SK-N-MC (cell line): ENCODE results near the gene AQP2.

Experiments
- DNase-seq: peaks from one replicate; pipeline ENCODE4 v3.0.0-alpha.2; 2011; ENCODE audit warnings: low read depth, low spot score
- H3K27ac ChIP-seq: fragments of 200-600 bp; sonication (generic); 2 replicates; pipeline ENCODE4 v1.5.1; 2016; ENCODE audit warnings: mixed run types
- H3K36me3 ChIP-seq: fragments of 200-600 bp; sonication (generic); 2 replicates; pipeline ENCODE4 v1.6.1; 2017; ENCODE audit warnings: antibody characterized with exemption, low read length, mixed read lengths; ENCODE audit not compliant: insufficient read depth
- H3K4me3 ChIP-seq: fragments of 200-600 bp; sonication (generic); 2 replicates; pipeline ENCODE4 v1.5.1; 2016
- H3K9ac ChIP-seq: fragments of 200-600 bp; sonication (generic); 2 replicates; pipeline ENCODE4 v1.8.0; 2017; ENCODE audit warnings: mixed run types, mixed read lengths; ENCODE audit not compliant: insufficient read length
- H3K9me3 ChIP-seq: fragments of 200-600 bp; sonication (generic); 2 replicates; pipeline ENCODE4 v1.6.1; 2017; ENCODE audit warnings: low read depth, mild to moderate bottlenecking, antibody characterized with exemption, low read length, moderate library complexity, mixed read lengths
- EZH2 ChIP-seq: fragments of 200-600 bp; sonication (generic); IDR thresholded peaks from one replicate; pipeline ENCODE4 v1.6.1; 2017; ENCODE audit warnings: antibody characterized with exemption
- FOXP2 ChIP-seq: optimal IDR thresholded peaks from 2 replicates; pipeline ENCODE3; 2011; ENCODE audit warnings: mild to moderate bottlenecking, moderate library complexity; ENCODE audit not compliant: insufficient read depth; ENCODE audit errors: extremely low read length, control extremely low read depth
- POLR2AphosphoS5 ChIP-seq: IDR thresholded peaks from 2 replicates; pipeline ENCODE4 v1.6.1; 2012; ENCODE audit warnings: mild to moderate bottlenecking, low read depth, low read length, borderline replicate concordance

Gene AQP2

DNA sequence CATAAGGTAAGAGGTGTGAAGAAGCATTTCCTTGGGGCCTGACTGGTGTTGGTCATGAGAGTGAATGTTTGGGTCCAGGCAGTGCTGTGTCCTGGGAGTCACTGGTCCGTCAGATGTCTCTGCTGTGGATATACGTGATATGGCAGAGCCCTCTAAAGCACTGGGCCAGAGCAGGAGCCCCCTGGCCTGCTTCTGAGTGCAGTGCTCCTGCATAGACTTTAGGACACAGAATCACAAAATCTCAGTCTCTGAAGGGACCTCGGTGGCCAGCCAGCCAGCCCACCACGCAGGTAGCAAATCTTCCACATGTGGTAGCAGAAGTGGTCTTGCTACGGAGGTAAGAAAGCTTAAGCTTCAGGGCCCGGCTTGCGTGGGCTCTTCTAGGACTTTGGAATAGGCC lies 18.5 kb upstream of the AQP2 start:
- no peaks in the 10 kb centered on the region for H3K36me3 ChIP-seq
- H3K9me3 ChIP-seq = no peaks in the 10 kb centered on the region
- DNase-seq = no peak
- H3K27ac ChIP-seq = no peak overlapping the region
- H3K4me3 ChIP-seq = no peak overlapping the region
- TF ChIP-seq EZH2 (no peak), FOXP2 (no peak), POLR2AphosphoS5 (no peak)
- no peak overlapping the region for H3K9ac ChIP-seq

DNA sequence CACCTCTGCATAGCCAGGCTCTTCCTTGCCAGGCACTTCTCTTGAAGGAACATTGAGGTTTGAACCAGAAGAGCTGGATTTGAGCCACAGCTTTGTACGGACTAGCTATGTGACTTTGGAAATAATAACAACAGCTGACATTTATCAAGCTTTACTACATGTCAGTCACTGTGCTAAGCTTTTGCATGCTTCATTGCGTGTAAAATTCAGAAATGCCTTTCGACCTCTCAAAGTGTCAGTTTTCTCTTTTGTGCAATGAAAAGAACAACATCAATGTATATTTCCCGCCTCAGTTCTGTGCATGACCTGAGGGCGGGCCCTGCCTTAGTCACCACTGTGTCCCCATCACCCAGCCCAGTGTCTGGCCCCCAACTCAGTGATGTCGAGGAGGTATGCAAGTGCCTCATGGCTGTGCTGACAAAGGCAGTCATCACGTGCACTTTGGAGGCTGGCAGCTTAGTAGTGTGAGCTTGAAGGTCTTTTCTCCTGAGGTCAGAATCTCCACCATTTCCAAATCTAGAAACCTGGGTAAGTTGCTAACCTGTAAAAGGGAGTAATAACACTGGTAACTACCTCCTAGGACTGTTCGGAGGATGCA lies 17.9 kb upstream of the AQP2 start:
- Histone ChIP-seq H3K27ac (no peak overlapping the region), H3K36me3 (no peaks in the 10 kb centered on the region), H3K9ac (no peak overlapping the region), H3K9me3 (no peaks in the 10 kb centered on the region), H3K4me3 (no peak overlapping the region)
- DNase-seq = no peak
- TF ChIP-seq FOXP2 = no peak
- TF ChIP-seq EZH2 = no peak
- TF ChIP-seq POLR2AphosphoS5 = no peak

DNA sequence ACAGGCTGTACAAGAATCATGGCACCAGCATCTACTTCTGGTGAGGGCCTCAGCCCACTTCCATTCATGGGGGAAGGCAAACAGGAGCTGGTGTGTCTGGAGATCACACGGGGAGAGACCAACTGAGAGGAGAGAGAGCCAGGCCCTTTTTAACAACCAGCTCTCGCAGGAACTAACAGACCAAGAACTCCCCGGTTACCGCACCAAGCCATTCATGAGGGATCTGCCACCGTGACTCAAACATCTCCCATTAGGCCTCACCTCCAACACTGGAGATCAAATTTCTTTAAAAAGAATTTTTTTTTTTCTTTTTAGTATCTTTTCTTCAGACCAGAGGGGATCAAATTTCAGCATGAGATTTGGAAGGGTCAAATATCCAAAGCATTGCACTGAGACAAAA lies 16.7 kb upstream of the AQP2 start:
- H3K27ac ChIP-seq = no peak overlapping the region
- no peaks in the 10 kb centered on the region for H3K36me3 ChIP-seq
- no peak for TF ChIP-seq POLR2AphosphoS5
- TF ChIP-seq FOXP2 = no peak
- no peak for TF ChIP-seq EZH2
- H3K9me3 ChIP-seq = no peaks in the 10 kb centered on the region
- no peak overlapping the region for H3K4me3 ChIP-seq
- DNase-seq = no peak
- H3K9ac ChIP-seq = no peak overlapping the region

DNA sequence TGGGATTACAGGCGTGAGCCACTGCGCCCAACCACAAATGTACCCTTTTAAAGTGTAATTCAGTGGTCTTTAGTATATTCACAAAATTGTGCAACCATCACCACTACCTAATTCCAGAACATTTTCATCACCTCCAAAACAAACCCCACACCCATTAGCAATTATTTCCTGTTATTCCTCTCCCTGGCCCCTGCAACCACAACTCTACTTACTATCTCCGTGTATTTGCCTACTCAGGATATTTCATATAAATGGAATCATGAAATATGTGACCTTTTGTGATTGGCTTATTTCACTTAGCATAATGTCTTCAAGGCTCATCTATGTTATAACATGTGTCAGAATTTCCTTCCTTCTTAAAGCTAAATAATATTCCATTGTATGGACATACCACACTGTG lies 16.0 kb upstream of the AQP2 start:
- no peak for DNase-seq
- Histone ChIP-seq H3K4me3 (no peak overlapping the region), H3K9ac (no peak overlapping the region), H3K36me3 (no peaks in the 10 kb centered on the region), H3K27ac (no peak overlapping the region), H3K9me3 (no peaks in the 10 kb centered on the region)
- TF ChIP-seq EZH2 (no peak), POLR2AphosphoS5 (no peak), FOXP2 (no peak)

DNA sequence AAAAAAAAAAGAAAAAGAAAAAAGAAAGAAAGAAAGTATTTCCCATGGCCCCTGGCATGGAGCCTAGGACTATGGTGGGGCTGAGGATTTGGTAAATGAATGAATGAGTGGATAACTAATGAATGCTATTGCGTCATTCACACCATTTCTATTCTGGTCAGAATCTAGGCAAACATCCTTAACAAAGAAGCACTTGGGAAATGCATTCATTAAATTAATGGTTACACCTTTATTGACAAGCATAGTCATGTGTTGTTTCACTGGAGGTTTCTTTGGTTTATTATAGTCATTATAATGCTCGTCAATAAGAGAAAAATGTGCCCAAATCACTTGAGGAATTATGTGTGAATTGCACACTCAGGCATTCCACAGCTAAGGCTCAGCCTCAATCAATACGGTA lies 13.6 kb upstream of the AQP2 start:
- Histone ChIP-seq H3K9me3 (no peaks in the 10 kb centered on the region), H3K9ac (no peak overlapping the region), H3K4me3 (no peak overlapping the region), H3K27ac (no peak overlapping the region), H3K36me3 (no peaks in the 10 kb centered on the region)
- no peak for DNase-seq
- TF ChIP-seq FOXP2 (no peak), POLR2AphosphoS5 (no peak), EZH2 (no peak)

DNA sequence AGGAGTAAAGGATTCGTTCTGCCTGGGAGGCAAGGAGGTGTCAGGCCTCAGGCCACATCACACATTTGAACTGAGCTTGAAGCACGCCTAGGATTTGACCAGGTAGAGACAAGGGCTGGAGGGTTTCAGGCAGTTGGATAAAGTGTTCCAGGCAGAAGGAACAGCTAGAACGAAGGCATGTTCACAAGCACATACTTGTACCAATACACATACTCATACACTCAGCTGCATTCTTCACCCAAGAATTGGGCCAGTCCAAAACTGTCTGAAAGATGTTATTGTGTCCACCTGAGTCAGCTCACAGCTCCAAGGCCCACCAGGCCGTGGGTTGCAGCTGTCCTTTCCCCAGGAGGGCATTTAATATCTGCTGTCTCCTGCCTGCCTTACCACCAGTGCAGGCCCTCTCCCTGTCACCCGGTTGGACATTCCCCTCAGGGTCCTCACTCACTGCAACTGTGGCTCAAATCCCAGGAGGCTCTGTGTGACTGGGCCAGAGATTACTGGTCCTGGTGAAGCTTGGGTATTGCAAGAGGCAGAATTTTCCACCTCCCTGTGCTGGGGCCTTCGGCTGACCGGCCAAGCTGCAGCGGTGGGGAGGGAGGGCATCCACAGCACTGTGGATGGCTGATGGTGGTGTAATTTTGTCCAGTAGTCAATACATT lies 12.8 kb upstream of the AQP2 start:
- Histone ChIP-seq H3K36me3 (no peaks in the 10 kb centered on the region), H3K27ac (no peak overlapping the region), H3K4me3 (no peak overlapping the region), H3K9me3 (no peaks in the 10 kb centered on the region), H3K9ac (no peak overlapping the region)
- no peak for DNase-seq
- no peak for TF ChIP-seq FOXP2
- TF ChIP-seq EZH2 = no peak
- TF ChIP-seq POLR2AphosphoS5 = no peak

DNA sequence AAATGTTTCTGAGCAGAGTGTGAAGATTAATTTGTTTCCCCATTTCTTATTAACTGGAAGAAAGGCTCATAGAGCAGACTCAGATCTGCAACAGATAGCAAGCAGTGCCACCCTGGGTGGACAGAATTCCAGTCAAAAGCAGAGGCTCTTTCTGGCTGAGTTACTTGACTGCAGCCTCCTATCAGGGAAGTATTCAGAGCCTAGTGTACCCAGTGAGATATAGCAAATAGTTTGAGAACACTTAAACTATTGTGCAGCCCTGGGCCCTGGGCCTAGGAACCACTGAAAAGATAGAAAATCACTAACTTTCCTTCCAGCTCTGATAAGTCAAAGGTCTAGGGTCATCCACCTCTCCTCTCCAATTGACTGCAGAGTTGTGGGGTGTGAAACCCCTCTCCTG lies 11.2 kb upstream of the AQP2 start:
- Histone ChIP-seq H3K27ac (no peak overlapping the region), H3K9ac (no peak overlapping the region), H3K36me3 (no peaks in the 10 kb centered on the region), H3K9me3 (no peaks in the 10 kb centered on the region), H3K4me3 (no peak overlapping the region)
- no peak for DNase-seq
- no peak for TF ChIP-seq POLR2AphosphoS5
- no peak for TF ChIP-seq FOXP2
- TF ChIP-seq EZH2 = no peak

DNA sequence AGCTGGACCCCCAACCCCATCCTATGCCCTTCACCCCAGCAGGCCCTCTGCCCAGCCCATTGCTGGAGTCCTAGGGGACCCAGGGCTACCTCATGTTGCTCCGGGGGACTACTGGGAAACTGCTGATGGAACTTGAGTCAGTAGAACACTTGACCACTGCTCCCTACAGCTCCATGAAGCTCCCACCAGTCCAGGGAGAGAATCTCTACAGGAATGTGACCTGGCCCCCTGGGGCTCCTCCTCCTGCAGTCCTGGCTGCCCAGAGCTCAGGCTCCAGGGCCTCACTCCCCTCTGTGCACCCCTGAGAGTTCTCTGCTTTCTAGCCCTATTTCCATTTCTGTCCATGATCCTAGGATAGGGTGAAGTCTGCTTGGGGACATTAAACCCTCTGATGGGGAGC lies 10.8 kb upstream of the AQP2 start:
- no peak overlapping the region for H3K27ac ChIP-seq
- DNase-seq = no peak
- no peak for TF ChIP-seq POLR2AphosphoS5
- no peak for TF ChIP-seq EZH2
- TF ChIP-seq FOXP2 = no peak
- no peaks in the 10 kb centered on the region for H3K9me3 ChIP-seq
- no peaks in the 10 kb centered on the region for H3K36me3 ChIP-seq
- H3K9ac ChIP-seq = no peak overlapping the region
- H3K4me3 ChIP-seq = no peak overlapping the region
